ENCODE results near the gene NDE1. TPM values are rescaled to one million over a fixed set of nuclear protein-coding genes. Genes with fewer than 3 reads are reported as not detected.

Gene NDE1
- total RNA-seq, 4 donors from 2014 or later = 46.1 to 94.9 (median 70.1) TPM

DNA sequence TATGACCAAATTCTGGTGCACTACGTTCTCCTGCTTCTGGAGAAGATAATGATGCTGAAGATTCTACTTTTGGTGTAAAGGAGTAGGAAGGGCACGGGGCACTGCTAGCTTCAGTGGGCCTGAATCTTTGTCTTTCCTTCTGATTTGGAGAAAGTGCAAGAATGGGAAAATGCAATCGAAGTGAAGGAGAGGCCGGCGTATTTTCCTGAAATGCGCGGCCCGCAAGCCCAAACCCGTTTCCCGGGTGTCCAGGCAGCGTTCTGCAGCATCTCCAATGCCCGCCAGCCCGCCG is 372 bp upstream of the NDE1 start:
- Histone ChIP-seq H3K27ac (replicated peaks in 1 of 4) (peak overlapping the region; percentile 96 to 98 (median 97)), H3K36me3 (peaks cover 0 to 7% (median 0%) of the 10 kb centered on the region in 4 donors), H3K27me3 (peaks cover 0 to 4% (median 0%) of the 10 kb centered on the region in 4 donors), H3K4me3 (peak overlapping the region; percentile 83 to 96 (median 88)), H3K4me1 (peaks cover 35 to 52% (median 48%) of the 10 kb centered on the region in 4 donors), H3K9me3 (no peaks in the 10 kb centered on the region)
- TF ChIP-seq EP300 (IDR thresholded peaks at IDR 0.05) = no peak
- no peak for TF ChIP-seq POLR2A (IDR thresholded peaks at IDR 0.05; ENCODE audit: low read depth)
- no peak for TF ChIP-seq CTCF (IDR thresholded peaks at IDR 0.05)
- TF ChIP-seq POLR2AphosphoS5 (IDR thresholded peaks at IDR 0.05) = no peak
- intact Hi-C loops (cut with DNase I) = no loop called here
- under 1% methylated on average over 14 of the region's 14 CpGs for WGBS
- no peak for DNase-seq (ENCODE audit: extremely low spot score)

GRCh38 chr16:15650698-15651171 is 690 bp downstream of the NDE1 start:
- Histone ChIP-seq H3K27me3 (peaks cover 0 to 3% (median 0%) of the 10 kb centered on the region in 4 donors), H3K4me3 (peak overlapping the region; percentile 83 to 96 (median 88)), H3K9me3 (no peaks in the 10 kb centered on the region), H3K36me3 (peaks cover 0 to 7% (median 0%) of the 10 kb centered on the region in 4 donors), H3K27ac (replicated peaks in 1 of 4) (peak overlapping the region; percentile 96 to 98 (median 97)), H3K4me1 (peaks cover 35 to 57% (median 54%) of the 10 kb centered on the region in 4 donors)
- DNase-seq (ENCODE audit: extremely low spot score) = no peak
- WGBS = 2% methylated on average over 13 of the region's 18 CpGs
- intact Hi-C loops (cut with DNase I) = no loop called here
- TF ChIP-seq POLR2A (IDR thresholded peaks at IDR 0.05; ENCODE audit: low read depth) (no peak), POLR2AphosphoS5 (IDR thresholded peaks at IDR 0.05) (no peak), CTCF (IDR thresholded peaks at IDR 0.05) (no peak)

GRCh38 chr16:15652293-15653001 is 2.4 kb downstream of the NDE1 start:
- H3K4me3 ChIP-seq = no peak overlapping the region
- peaks cover 0 to 7% (median 1%) of the 10 kb centered on the region in 4 donors for H3K36me3 ChIP-seq
- no peaks in the 10 kb centered on the region for H3K9me3 ChIP-seq
- H3K4me1 ChIP-seq = peaks cover 35 to 59% (median 54%) of the 10 kb centered on the region in 4 donors
- no peaks in the 10 kb centered on the region for H3K27me3 ChIP-seq
- WGBS = 74% methylated on average over 14 of the region's 14 CpGs
- DNase-seq (ENCODE audit: extremely low spot score) = no peak
- intact Hi-C loops (cut with DNase I) = no loop called here
- TF ChIP-seq POLR2A (IDR thresholded peaks at IDR 0.05; ENCODE audit: low read depth) (no peak), EP300 (IDR thresholded peaks at IDR 0.05) (no peak), CTCF (IDR thresholded peaks at IDR 0.05) (no peak), POLR2AphosphoS5 (IDR thresholded peaks at IDR 0.05) (no peak)
- H3K27ac ChIP-seq (replicated peaks in 1 of 4) = peak overlapping the region; percentile 96 to 98 (median 97)

GRCh38 chr16:15653227-15653626 is 3.2 kb downstream of the NDE1 start:
- TF ChIP-seq EP300 (IDR thresholded peaks at IDR 0.05) (no peak), POLR2AphosphoS5 (IDR thresholded peaks at IDR 0.05) (peak; percentile 59 to 81), POLR2A (IDR thresholded peaks at IDR 0.05; ENCODE audit: low read depth) (no peak), CTCF (IDR thresholded peaks at IDR 0.05) (no peak)
- Histone ChIP-seq H3K36me3 (peaks cover 0 to 7% (median 1%) of the 10 kb centered on the region in 4 donors), H3K4me1 (peaks cover 35 to 63% (median 55%) of the 10 kb centered on the region in 4 donors), H3K4me3 (peak overlapping the region in 1 of 4 donors; percentile 15), H3K27ac (replicated peaks in 1 of 4) (peak overlapping the region; percentile 96 to 98 (median 97)), H3K9me3 (no peaks in the 10 kb centered on the region), H3K27me3 (no peaks in the 10 kb centered on the region)
- 9% methylated on average over 4 of the region's 4 CpGs for WGBS
- intact Hi-C loops (cut with DNase I) = no loop called here
- DNase-seq (ENCODE audit: extremely low spot score) = no peak

Measured in esophagus muscularis mucosa (tissue), 4 donors.